Skeletal muscle tissue (tissue), 4 donors: Measurements from ENCODE around the gene AKAP12. TPM values are rescaled to one million over a fixed set of nuclear protein-coding genes. Genes with fewer than 3 reads are reported as not detected.

Source experiments
- H3K27ac ChIP-seq: one replicate; pipeline ENCODE4 v1.7.0; 2013; ENCODE audit warnings: mild to moderate bottlenecking, low read depth, low read length, inconsistent platforms
- H3K27me3 ChIP-seq, 3 donors: one replicate each; pipeline ENCODE4 v1.7.0; 2013; ENCODE audit warnings: low read length in 3 of 3; ENCODE audit not compliant: control insufficient read depth in 3 of 3, insufficient read depth in 3 of 3
- H3K36me3 ChIP-seq, 3 donors: one replicate each; pipeline ENCODE4 v1.7.0; 2013; ENCODE audit warnings: low read length in 3 of 3; ENCODE audit not compliant: control insufficient read depth in 3 of 3, insufficient read depth in 3 of 3
- H3K4me1 ChIP-seq, 3 donors: one replicate each; pipeline ENCODE4 v1.7.0; 2013; ENCODE audit warnings: low read length in 3 of 3, mild to moderate bottlenecking in 3 of 3; ENCODE audit not compliant: control insufficient read depth in 3 of 3, insufficient read depth in 3 of 3
- H3K4me3 ChIP-seq, 3 donors: one replicate each; pipeline ENCODE4 v1.7.0; 2013; ENCODE audit warnings: low read length in 3 of 3
- H3K9ac ChIP-seq, 3 donors: one replicate each; pipeline ENCODE4 v1.7.0; 2013; ENCODE audit warnings: low read length in 3 of 3, mild to moderate bottlenecking in 3 of 3, moderate library complexity in 2 of 3, low read depth in 1 of 3
- H3K9me3 ChIP-seq, 3 donors: one replicate each; pipeline ENCODE4 v1.7.0; 2013; ENCODE audit warnings: low read length in 3 of 3; ENCODE audit not compliant: control insufficient read depth in 3 of 3
- total RNA-seq: library from RNA; depleted of rRNA; stranded (reverse); fragments of >200 nt; gene quantifications from one replicate; pipeline ENCODE4 v1.2.3, GENCODE V29; 2014
- donor health status: Osteomylitis.

Gene AKAP12
- total RNA-seq, 1 donor from 2014 or later, result 99.7 TPM

DNA sequence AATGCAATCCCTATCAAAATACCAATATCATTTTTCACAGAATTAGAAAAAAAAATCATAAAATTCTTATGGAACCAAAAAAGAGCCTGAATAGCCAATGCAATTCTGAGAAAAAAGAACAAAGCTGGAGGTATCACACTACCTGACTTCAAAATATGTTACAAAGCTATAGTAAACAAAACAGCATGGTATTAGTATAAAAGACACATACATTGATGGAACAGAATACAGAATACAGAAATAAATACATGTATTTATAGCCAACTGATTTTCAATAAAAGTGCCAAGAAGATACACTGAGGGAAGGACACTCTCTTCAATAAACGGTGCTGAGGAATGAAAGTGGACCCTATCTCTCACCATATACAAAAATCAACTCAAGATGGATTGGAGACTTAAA, 28.7 kb upstream of the AKAP12 start:
- Histone ChIP-seq H3K4me3 (no peak overlapping the region), H3K36me3 (no peaks in the 10 kb centered on the region), H3K27ac (no peak overlapping the region), H3K9me3 (peaks cover 0 to 2% (median 2%) of the 10 kb centered on the region in 3 donors), H3K27me3 (no peaks in the 10 kb centered on the region), H3K4me1 (no peaks in the 10 kb centered on the region), H3K9ac (no peak overlapping the region)

DNA sequence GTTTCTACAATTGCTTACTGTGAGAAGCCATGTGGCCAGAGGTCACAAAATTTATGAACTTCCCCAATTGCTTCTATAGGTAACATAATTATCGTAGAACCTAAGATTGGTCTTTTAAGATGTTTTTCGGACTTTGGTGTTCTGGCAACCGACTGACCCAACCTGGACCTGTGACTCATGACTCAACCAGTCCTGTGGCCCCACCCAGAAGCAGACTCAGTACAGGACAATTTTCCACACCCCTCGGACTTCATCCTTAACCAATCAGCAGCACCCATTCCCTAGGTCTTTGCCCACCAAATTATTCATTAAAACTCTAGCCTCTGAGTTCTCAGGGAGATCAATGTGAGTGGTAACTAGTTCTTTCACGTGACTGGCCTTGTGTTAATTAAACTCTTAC, 26.4 kb upstream of the AKAP12 start:
- Histone ChIP-seq H3K4me3 (no peak overlapping the region), H3K4me1 (no peaks in the 10 kb centered on the region), H3K9ac (no peak overlapping the region), H3K36me3 (no peaks in the 10 kb centered on the region), H3K27ac (no peak overlapping the region), H3K9me3 (peaks cover 0 to 2% (median 2%) of the 10 kb centered on the region in 3 donors), H3K27me3 (no peaks in the 10 kb centered on the region)

DNA sequence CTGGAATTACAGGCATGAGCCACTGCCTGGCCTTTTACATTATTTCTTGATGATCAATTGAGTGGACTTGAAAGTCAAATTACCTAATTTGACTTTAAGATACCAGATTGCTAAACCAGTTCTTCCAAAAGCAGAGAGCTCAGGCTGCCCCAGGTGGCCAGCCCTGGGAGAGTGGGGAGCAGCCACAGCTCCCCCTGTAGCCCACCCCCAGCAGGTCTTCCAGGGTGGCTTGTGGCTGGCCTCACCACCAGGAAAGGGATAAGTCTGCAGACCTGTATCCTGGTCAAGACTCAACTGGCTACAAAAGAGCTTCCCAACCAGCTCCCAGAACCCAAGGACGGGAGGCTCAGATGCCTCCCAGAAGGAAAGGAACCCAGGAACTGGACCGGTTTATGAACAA, 23.8 kb upstream of the AKAP12 start:
- Histone ChIP-seq H3K4me3 (no peak overlapping the region), H3K9me3 (peaks cover 0 to 2% (median 2%) of the 10 kb centered on the region in 3 donors), H3K4me1 (no peaks in the 10 kb centered on the region), H3K9ac (no peak overlapping the region), H3K27me3 (no peaks in the 10 kb centered on the region), H3K36me3 (no peaks in the 10 kb centered on the region), H3K27ac (no peak overlapping the region)

DNA sequence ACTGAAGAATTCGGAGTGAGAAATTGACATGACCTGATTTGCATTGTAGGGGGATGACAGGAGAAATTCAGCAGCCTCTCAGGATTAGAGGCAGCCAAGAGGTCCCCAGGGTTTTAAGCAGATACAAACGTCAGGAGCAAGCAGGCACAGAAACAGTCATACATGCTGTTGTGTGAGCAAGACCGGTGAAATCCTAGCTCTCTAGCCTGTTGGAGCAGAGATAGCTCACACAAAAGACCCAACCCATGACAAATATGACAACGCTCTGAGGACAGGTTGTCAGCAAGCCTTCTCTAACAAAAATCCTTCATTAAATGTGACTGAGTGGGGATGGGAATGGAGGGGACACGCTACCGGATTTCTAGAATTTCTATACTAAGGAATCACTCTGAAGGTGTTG, 23.0 kb upstream of the AKAP12 start:
- Histone ChIP-seq H3K4me1 (no peaks in the 10 kb centered on the region), H3K9me3 (peaks cover 0 to 2% (median 0%) of the 10 kb centered on the region in 3 donors), H3K36me3 (no peaks in the 10 kb centered on the region), H3K4me3 (no peak overlapping the region), H3K27me3 (no peaks in the 10 kb centered on the region), H3K9ac (no peak overlapping the region), H3K27ac (no peak overlapping the region)

DNA sequence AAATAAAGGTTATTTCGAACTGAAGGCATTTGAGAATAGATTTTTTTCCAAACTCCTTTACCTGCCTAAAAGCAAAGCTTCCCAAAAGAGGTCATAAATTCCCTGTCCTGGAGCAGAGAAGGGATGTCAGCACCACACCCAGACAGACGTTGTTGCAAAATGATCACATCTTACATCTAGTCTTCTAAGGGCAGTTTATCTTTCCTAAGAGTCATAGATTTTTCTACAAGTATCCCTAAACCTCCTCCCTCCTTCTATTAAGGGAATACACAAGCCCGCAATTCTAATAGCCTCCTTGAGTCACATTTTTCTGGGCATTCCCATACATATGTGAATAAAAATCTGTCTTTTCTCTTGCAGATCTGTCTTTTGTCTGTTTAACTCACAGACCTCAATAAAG, 20.6 kb upstream of the AKAP12 start:
- Histone ChIP-seq H3K4me3 (no peak overlapping the region), H3K9ac (no peak overlapping the region), H3K36me3 (no peaks in the 10 kb centered on the region), H3K27me3 (no peaks in the 10 kb centered on the region), H3K27ac (no peak overlapping the region), H3K9me3 (no peaks in the 10 kb centered on the region), H3K4me1 (no peaks in the 10 kb centered on the region)

DNA sequence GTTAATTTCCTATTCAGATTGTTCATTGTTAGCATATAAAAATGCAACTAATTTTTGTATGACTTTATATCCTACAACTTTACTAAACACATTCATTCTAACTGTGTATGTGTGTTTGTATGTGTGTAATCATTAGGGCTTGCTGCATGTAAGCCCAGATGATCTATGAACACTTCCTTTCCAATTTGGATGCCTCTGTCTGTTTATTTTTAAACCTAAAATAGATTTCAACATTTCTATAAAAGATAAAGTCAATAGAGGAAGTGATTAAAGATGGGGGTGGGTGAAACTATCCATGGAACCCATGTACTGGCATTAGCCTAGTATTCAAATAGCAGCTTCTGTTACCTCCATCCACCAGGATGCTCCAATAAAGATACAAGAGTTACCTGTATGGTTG, 15.7 kb upstream of the AKAP12 start:
- Histone ChIP-seq H3K27ac (no peak overlapping the region), H3K4me1 (no peaks in the 10 kb centered on the region), H3K4me3 (no peak overlapping the region), H3K36me3 (no peaks in the 10 kb centered on the region), H3K9me3 (no peaks in the 10 kb centered on the region), H3K27me3 (no peaks in the 10 kb centered on the region), H3K9ac (no peak overlapping the region)

DNA sequence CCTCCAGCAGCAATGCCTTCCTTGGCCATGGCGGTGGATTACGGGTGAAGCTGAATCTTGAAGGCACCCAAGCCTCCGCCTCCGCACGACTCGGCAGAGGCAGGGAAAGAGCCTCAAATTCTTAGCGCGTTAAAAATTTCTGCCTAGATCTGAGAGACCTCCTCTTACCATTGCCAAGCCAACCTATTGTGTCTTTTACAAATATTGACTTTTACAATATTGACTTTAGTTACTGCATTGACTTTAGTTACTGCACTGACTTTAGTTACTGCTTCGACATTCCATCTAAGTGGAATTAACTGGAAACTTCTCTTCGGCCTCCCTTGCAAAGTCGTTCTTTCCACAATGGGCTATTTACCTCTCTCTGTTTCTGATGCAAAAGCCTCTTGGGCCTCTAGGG, 13.8 kb upstream of the AKAP12 start:
- Histone ChIP-seq H3K9me3 (no peaks in the 10 kb centered on the region), H3K27ac (no peak overlapping the region), H3K9ac (no peak overlapping the region), H3K4me3 (no peak overlapping the region), H3K4me1 (no peaks in the 10 kb centered on the region), H3K27me3 (no peaks in the 10 kb centered on the region), H3K36me3 (no peaks in the 10 kb centered on the region)

DNA sequence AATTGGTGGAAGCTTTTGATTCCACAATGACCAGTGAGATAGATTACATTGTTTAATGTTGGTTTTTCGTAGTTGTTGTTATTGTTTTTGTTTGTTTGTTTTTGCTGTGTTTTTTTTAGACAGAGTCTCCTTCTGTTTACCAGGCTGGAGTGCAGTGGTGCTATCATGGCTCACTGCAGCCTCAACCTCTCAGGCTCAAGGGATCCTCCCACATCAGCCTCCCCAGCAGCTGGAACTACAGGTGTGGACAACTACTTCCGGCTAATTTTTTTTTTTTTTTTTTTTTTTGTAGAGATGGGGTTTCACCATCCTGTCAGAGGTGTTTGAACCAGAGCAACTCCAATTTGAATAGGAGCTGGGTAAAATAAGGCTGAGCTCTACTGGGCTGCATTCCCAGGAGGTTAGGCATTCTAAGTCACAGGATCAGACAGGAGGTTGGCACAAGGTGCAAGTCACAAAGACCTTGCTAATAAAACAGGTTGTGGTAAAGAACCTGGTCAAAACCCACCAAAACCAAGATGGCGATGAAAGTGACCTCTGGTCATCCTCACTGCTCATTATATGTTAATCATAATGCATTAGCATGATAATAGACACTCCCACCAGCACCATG, 10.9 kb upstream of the AKAP12 start:
- no peaks in the 10 kb centered on the region for H3K9me3 ChIP-seq
- H3K27me3 ChIP-seq, result no peaks in the 10 kb centered on the region
- H3K4me3 ChIP-seq, result no peak overlapping the region
- no peak overlapping the region for H3K27ac ChIP-seq
- no peaks in the 10 kb centered on the region for H3K36me3 ChIP-seq
- H3K9ac ChIP-seq, result no peak overlapping the region
- no peaks in the 10 kb centered on the region for H3K4me1 ChIP-seq

DNA sequence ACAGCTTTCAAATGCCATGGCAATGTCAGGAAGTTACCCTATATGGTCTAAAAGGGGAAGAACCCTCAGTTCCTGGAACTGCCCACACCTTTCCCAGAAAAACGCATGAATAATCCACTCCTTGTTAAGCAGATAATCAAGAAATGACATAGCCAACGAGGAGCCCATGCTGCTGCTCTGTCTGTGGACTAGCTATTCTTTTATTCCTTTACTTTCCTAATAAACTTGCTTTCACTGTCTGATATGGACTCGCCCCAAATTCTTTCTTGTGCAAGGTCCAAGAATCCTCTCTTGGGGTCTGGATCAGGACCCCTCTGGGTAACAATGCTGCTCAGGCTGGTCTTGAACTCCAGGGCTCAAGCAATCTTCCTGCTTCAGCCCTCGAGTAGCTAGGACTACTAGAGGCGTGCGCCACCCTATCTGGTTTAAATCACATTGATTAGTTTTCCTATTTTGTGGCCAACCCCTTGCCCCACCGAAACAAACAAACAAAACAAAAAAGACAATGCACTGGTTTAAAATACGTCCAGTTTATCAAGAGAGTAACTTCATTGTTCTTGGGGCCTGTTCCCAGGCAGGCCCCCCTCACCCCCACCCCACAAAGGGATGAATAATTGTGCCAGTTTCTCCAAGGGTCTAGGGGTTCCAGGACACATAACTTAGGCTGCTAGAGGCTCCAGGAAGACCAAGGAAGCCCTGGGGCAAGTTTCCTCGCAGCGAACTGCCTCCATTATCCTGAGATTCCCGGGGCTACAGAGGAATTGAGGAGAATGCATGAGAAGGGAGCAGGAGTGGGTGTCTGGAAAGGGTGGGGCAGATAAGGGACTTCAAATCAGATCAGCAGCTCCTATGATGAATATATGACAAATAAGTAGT, 10.1 kb upstream of the AKAP12 start:
- no peaks in the 10 kb centered on the region for H3K9me3 ChIP-seq
- no peaks in the 10 kb centered on the region for H3K27me3 ChIP-seq
- no peak overlapping the region for H3K9ac ChIP-seq
- no peaks in the 10 kb centered on the region for H3K36me3 ChIP-seq
- H3K27ac ChIP-seq, result no peak overlapping the region
- no peak overlapping the region for H3K4me3 ChIP-seq
- H3K4me1 ChIP-seq, result no peaks in the 10 kb centered on the region

DNA sequence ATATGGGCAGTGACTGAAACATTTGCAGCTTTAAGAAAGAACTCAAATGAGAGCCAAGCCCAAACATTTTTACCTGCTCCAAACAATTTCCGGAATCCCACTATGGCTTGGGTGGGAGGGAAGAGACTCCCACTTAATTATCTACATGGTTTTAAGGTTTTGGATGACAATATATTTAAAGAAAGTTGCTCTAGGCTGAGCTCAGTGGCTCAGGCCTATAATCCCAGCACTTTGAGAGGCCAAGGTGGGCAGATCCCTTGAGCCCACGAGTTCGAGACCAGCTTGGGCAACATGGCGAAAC, 9.5 kb upstream of the AKAP12 start:
- H3K4me1 ChIP-seq, result no peaks in the 10 kb centered on the region
- no peak overlapping the region for H3K4me3 ChIP-seq
- no peak overlapping the region for H3K27ac ChIP-seq
- H3K9ac ChIP-seq, result no peak overlapping the region
- H3K36me3 ChIP-seq, result no peaks in the 10 kb centered on the region
- no peaks in the 10 kb centered on the region for H3K27me3 ChIP-seq
- no peaks in the 10 kb centered on the region for H3K9me3 ChIP-seq
